Activated T-cell treated with anti-CD3 and anti-CD28 coated beads, Interleukin-2, amount 50 U/mL, for 72 hours (primary cell): ENCODE results near the gene KIR3DL2. TPM values are rescaled to one million over a fixed set of nuclear protein-coding genes. Genes with fewer than 3 reads are reported as not detected.
"Not testable (repeated sequence)": the region's sequence is repeated elsewhere in the genome, so short reads cannot be mapped to it uniquely, and the experiment has no call there.

ENCODE experiments used
- ATAC-seq, 2 donors: fragments of 150-1000 bp; cut with Tn5 transposase; replicated peaks in 1 of 2; 2 replicates each; pipeline ENCODE4 v1.10.0; 2021; ENCODE audit warnings: moderate library complexity in 2 of 2, mild to moderate bottlenecking in 1 of 2
- DNase-seq, 2 donors: peaks; one replicate each; pipeline ENCODE4 v3.0.0; 2021 to 2022; ENCODE audit warnings: mixed read lengths in 1 of 2
- H3K27ac Mint-ChIP-seq: one replicate; pipeline ENCODE4 v1.8.0; 2022; ENCODE audit warnings: mild to moderate bottlenecking, moderate library complexity, mixed read lengths
- H3K27me3 Mint-ChIP-seq: one replicate; pipeline ENCODE4 v1.8.0; 2022; ENCODE audit warnings: low read depth, mixed read lengths
- H3K36me3 Mint-ChIP-seq, 2 donors: one replicate each; pipeline ENCODE4 v1.8.0; 2022; ENCODE audit warnings: mixed read lengths in 2 of 2, mild to moderate bottlenecking in 1 of 2; ENCODE audit not compliant: insufficient read depth in 2 of 2
- H3K4me1 Mint-ChIP-seq: one replicate; pipeline ENCODE4 v1.8.0; 2022; ENCODE audit warnings: low read depth, mixed read lengths
- H3K4me3 Mint-ChIP-seq, 2 donors: one replicate each; pipeline ENCODE4 v1.8.0; 2022; ENCODE audit warnings: mild to moderate bottlenecking in 2 of 2, mixed read lengths in 2 of 2, moderate library complexity in 2 of 2
- H3K9me3 Mint-ChIP-seq, 2 donors: one replicate each; pipeline ENCODE4 v1.8.0; 2022; ENCODE audit warnings: mixed read lengths in 2 of 2
- total RNA-seq, 2 donors: library from RNA; stranded (reverse); gene quantifications; one replicate each; pipeline ENCODE4 v1.2.3, GENCODE V29; 2022

The KIR3DL2 gene
- total RNA-seq, 2 donors from 2014 or later, result 0.89 to 4.4 TPM

DNA sequence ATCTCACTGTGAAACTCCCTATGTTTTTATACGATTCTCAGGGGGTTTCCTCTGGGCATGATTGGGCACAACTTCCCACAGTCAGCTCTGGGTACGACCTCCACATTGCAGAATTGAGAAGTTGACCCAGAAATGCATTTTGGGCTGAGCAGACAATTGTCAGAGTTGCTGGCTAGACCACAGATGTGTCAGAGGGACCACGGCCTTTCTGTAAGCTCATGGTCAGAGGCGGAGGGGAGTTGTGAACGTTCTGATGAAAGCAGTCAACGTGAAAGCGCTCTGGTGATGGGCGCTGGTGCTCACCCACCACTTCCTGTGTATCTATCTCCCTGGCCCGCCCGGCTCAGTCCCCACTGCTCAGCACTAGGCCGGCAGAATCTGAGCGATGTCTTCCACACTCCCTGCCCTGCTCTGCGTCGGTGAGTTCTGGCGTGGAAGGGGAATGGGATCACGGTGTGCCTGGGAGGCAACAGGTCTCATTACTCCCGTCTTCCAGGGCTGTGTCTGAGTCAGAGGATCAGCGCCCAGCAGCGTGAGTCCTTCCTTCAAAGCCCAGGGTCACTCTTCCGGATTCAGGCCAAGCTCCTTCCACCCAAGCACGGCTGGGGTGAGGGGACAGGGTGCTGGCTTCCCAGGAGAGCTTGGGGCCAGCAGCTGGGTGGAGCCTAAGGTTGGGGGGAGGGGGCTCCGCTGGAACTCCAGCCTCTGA lies 55.7 kb downstream of the KIR3DL2 start, which contains the start of gene NCR1:
NCR1 (plus strand) TSS at position 346 of the 709 bp plus-strand sequence; CDS start at position 386, 40 bp downstream.
- Mint-ChIP-seq H3K4me1 (no peaks in the 10 kb centered on the region), H3K27ac (no peak within 1 kb of the TSS), H3K9me3 (peaks cover 0 to 2% of the 10 kb centered on the region in 2 donors), H3K27me3 (peaks cover 11% of the 10 kb centered on the region), H3K4me3 (peak within 1 kb of the TSS; percentile 12 to 50), H3K36me3 (no peaks in the 10 kb centered on the region)
- ATAC-seq (peak; percentile 58 to 91), DNase-seq (peak; percentile 23 to 28)

- peak overlapping the region in 1 of 2 donors; percentile 10 for H3K4me3 Mint-ChIP-seq
- peaks cover 0 to 2% of the 10 kb centered on the region in 2 donors for H3K36me3 Mint-ChIP-seq
- ATAC-seq (peak in 1 of 2 donors; percentile 16), DNase-seq (no peak)
- no peak overlapping the region for H3K27ac Mint-ChIP-seq
- H3K27me3 Mint-ChIP-seq, result peaks cover 11% of the 10 kb centered on the region
- no peaks in the 10 kb centered on the region for H3K4me1 Mint-ChIP-seq
- H3K9me3 Mint-ChIP-seq, result peaks cover 0 to 2% of the 10 kb centered on the region in 2 donors
Measured at GRCh38 chr19:54906819-54907218, 56.6 kb downstream of the KIR3DL2 start.

GRCh38 chr19:54907899-54908298 lies 57.7 kb downstream of the KIR3DL2 start:
- peaks cover 11% of the 10 kb centered on the region for H3K27me3 Mint-ChIP-seq
- H3K4me3 Mint-ChIP-seq, H3K4me1 Mint-ChIP-seq, ATAC-seq, H3K27ac Mint-ChIP-seq, H3K36me3 Mint-ChIP-seq, H3K9me3 Mint-ChIP-seq, DNase-seq: not testable (repeated sequence)

Other genes starting within 250 kb of the KIR3DL2 start
- 1 to 10 TPM in 1 of 2 donors, under 1 TPM in 1; 0.38 to 3.6 TPM for gene LILRB1, start 220.0 kb upstream of the KIR3DL2 start, total RNA-seq
- not detected for gene LILRB4, start 187.5 kb upstream of the KIR3DL2 start, total RNA-seq
- gene KIR3DL3, start 126.0 kb upstream of the KIR3DL2 start, total RNA-seq, result not detected
- gene KIR2DL3, start 111.9 kb upstream of the KIR3DL2 start, total RNA-seq, result not detected
- gene KIR2DL1, start 80.7 kb upstream of the KIR3DL2 start, total RNA-seq, result under 1 TPM in 1 of 2 donors, not detected in 1; 0.24 TPM
- under 1 TPM; 0.60 to 0.63 TPM for gene KIR2DL4, start 46.8 kb upstream of the KIR3DL2 start, total RNA-seq
- gene KIR3DL1, start 34.0 kb upstream of the KIR3DL2 start, total RNA-seq, result under 1 TPM in 1 of 2 donors, not detected in 1; 0.21 TPM
- gene KIR2DS4, start 17.8 kb upstream of the KIR3DL2 start, total RNA-seq, result under 1 TPM; 0.24 to 0.88 TPM
- gene FCAR, start 23.8 kb downstream of the KIR3DL2 start, total RNA-seq, result not detected
- gene NCR1, start 55.7 kb downstream of the KIR3DL2 start, total RNA-seq, result 1 to 10 TPM in 1 of 2 donors, under 1 TPM in 1; 0.53 to 4.1 TPM
- gene NLRP7, start 97.1 kb downstream of the KIR3DL2 start, total RNA-seq, result not detected
- 1 to 10 TPM; 6.6 to 9.9 TPM for gene NLRP2, start 115.9 kb downstream of the KIR3DL2 start, total RNA-seq
- under 1 TPM; 0.24 to 0.39 TPM for gene GP6, start 187.8 kb downstream of the KIR3DL2 start, total RNA-seq
- 10 to 100 TPM; 11.5 to 13.8 TPM for gene RDH13, start 212.7 kb downstream of the KIR3DL2 start, total RNA-seq
- 1 to 10 TPM; 3.8 to 5.3 TPM for gene EPS8L1, start 225.4 kb downstream of the KIR3DL2 start, total RNA-seq